GM12878 (cell line): Measurements from ENCODE around the gene PDE1C. TPM values are rescaled to one million over a fixed set of nuclear protein-coding genes. Genes with fewer than 3 reads are reported as not detected.
A peak's percentile ranks its signal among the peaks of the same experiment; 100 is the strongest.

Experiments
- CHD1 ChIP-seq: IDR thresholded peaks from 2 replicates; pipeline ENCODE4 v1.6.1; 2012; ENCODE audit warnings: low read depth, low read length, improper control_type of control experiment
- E4F1 ChIP-seq: fragments of 450-650 bp; IDR thresholded peaks from 2 replicates; pipeline ENCODE4 v1.6.1; 2018; ENCODE audit warnings: borderline replicate concordance, mild to moderate bottlenecking; ENCODE audit not compliant: partially characterized antibody
- EGR1 ChIP-seq, 2 experiments: IDR thresholded peaks; 1 replicate in 1 of 2; 2 replicates in 1 of 2; pipeline ENCODE4 v1.6.1; 2011 to 2012; ENCODE audit warnings: low read depth in 2 of 2, low read length in 2 of 2, borderline replicate concordance in 1 of 2, mild to moderate bottlenecking in 1 of 2, moderate library complexity in 1 of 2
- FOS ChIP-seq: IDR thresholded peaks from 3 replicates; pipeline ENCODE4 v1.6.1; 2011; ENCODE audit warnings: borderline replicate concordance; ENCODE audit not compliant: insufficient read length; ENCODE audit errors: extremely low read depth
- GABPA ChIP-seq: IDR thresholded peaks from 2 replicates; pipeline ENCODE4 v1.6.1; 2014; ENCODE audit warnings: antibody characterized with exemption, low read depth, mild to moderate bottlenecking, inconsistent platforms
- IKZF2 ChIP-seq, 2 experiments: fragments of 450-650 bp; IDR thresholded peaks; 2 replicates each; pipeline ENCODE4 v1.6.1; 2017; ENCODE audit warnings: mild to moderate bottlenecking in 2 of 2, moderate library complexity in 2 of 2
- MTA2 ChIP-seq: fragments of 450-650 bp; IDR thresholded peaks from 2 replicates; pipeline ENCODE4 v1.6.1; 2016; ENCODE audit warnings: low read depth, mild to moderate bottlenecking, moderate library complexity
- MXI1 ChIP-seq: fragments of 150-350 bp; IDR thresholded peaks from 2 replicates; pipeline ENCODE4 v1.6.1; 2011; ENCODE audit warnings: low read depth, mild to moderate bottlenecking, inconsistent platforms, low read length, improper control_type of control experiment
- MYB ChIP-seq: fragments of 150-350 bp; IDR thresholded peaks from 2 replicates; pipeline ENCODE4 v1.6.1; 2014; ENCODE audit warnings: mild to moderate bottlenecking, low read depth, low read length, borderline replicate concordance
- RAD21 ChIP-seq: IDR thresholded peaks from 2 replicates; pipeline ENCODE4 v1.6.1; 2011; ENCODE audit warnings: mild to moderate bottlenecking, low read depth, low read length, moderate library complexity; ENCODE audit not compliant: insufficient read depth
- RB1 ChIP-seq: fragments of 450-650 bp; formaldehyde crosslinking; IDR thresholded peaks from 2 replicates; pipeline ENCODE4 v1.6.1; 2017; ENCODE audit warnings: mild to moderate bottlenecking, borderline replicate concordance
- RELA ChIP-seq: fragments of 450-650 bp; IDR thresholded peaks from 2 replicates; pipeline ENCODE4 v1.8.0; 2014; ENCODE audit warnings: borderline replicate concordance; ENCODE audit not compliant: partially characterized antibody
- SIN3A ChIP-seq: IDR thresholded peaks from 2 replicates; pipeline ENCODE4 v1.6.1; 2012; ENCODE audit warnings: low read depth, low read length, improper control_type of control experiment
- SP1 ChIP-seq: IDR thresholded peaks from one replicate; pipeline ENCODE4 v1.6.1; 2011; ENCODE audit warnings: low read depth, low read length
- ZNF217 ChIP-seq: fragments of 450-650 bp; IDR thresholded peaks from 2 replicates; pipeline ENCODE4 v1.6.1; 2017; ENCODE audit warnings: antibody characterized with exemption, mild to moderate bottlenecking
- ZSCAN29 ChIP-seq: fragments of 450-650 bp; IDR thresholded peaks from 2 replicates; pipeline ENCODE4 v1.6.1; 2017; ENCODE audit warnings: mild to moderate bottlenecking, moderate library complexity
- polyA plus RNA-seq, 11 experiments: library from polyadenylated mRNA; depleted of rRNA in 4 of 11; unstranded in 6 of 11; stranded (reverse) in 5 of 11; fragments of >200 nt; fragmentation: Nextera tagmentation in 4 of 11; fragmentation: Illumina TruSeq in 1 of 11; extraction: Ambion mirVana in 4 of 11; extraction: Trizol in 1 of 11; gene quantifications; 1 replicate in 1 of 11; 2 replicates in 10 of 11; pipeline versions ENCODE4 v1.2.1 to v1.2.3, GENCODE V29; 2011 to 2016; ENCODE audit warnings: inconsistent platforms in 2 of 11, missing spikeins in 2 of 11, low read depth in 1 of 11
- total RNA-seq, 4 experiments: library from RNA; depleted of rRNA in 3 of 4; stranded (reverse); fragments of >200 nt in 3 of 4; fragmentation: Illumina TruSeq in 1 of 4; extraction: Trizol in 1 of 4; gene quantifications; 2 replicates each; pipeline versions ENCODE4 v1.2.1 to v1.2.3, GENCODE V29; 2013 to 2021
- TF ChIP-seq, protein P1 (sequence below): IDR thresholded peaks from 2 replicates; pipeline ENCODE4 v1.6.1; 2011; ENCODE audit warnings: low read depth, mild to moderate bottlenecking, low read length, moderate library complexity, borderline replicate concordance; ENCODE audit errors: extremely low read depth

PDE1C gene
- total and polyA plus RNA-seq, 10 of the 15 experiments (the other 5 are each of a cell fraction or from before 2014, with no cell fraction given): 0.29 to 2.3 (median 0.70) TPM

- TF ChIP-seq RB1 (no peak), MTA2 (0 out of 2 replicates have a peak, but pooled peaks have one; percentile 16), SP1 (no peak), E4F1 (no peak), RELA (no peak), CHD1 (no peak), RAD21 (0 out of 2 replicates have a peak, but pooled peaks have one; percentile 12), IKZF2 (IDR thresholded peaks at IDR 0.05) (no peak), GABPA (no peak), EGR1 (IDR thresholded peaks at IDR 0.05; ENCODE audit: borderline replicate concordance in 1 of 2, low read depth in 2 of 2, low read length in 2 of 2) (no peak), SIN3A (no peak), ZSCAN29 (no peak), MXI1 (no peak), ZNF217 (no peak), FOS (no peak), MYB (no peak)
- TF ChIP-seq, protein P1, sequence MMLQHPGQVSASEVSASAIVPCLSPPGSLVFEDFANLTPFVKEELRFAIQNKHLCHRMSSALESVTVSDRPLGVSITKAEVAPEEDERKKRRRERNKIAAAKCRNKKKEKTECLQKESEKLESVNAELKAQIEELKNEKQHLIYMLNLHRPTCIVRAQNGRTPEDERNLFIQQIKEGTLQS: no peak
- TF ChIP-seq, all 136 proteins: peak for 6
Observed at GRCh38 chr7:31893365-31893764, 176.8 kb downstream of the PDE1C start (continued).
